ENCODE data around the gene PIWIL4. TPM values are rescaled to one million over a fixed set of nuclear protein-coding genes. Genes with fewer than 3 reads are reported as not detected.
"Not testable (repeated sequence)": the region's sequence is repeated elsewhere in the genome, so short reads cannot be mapped to it uniquely, and the experiment has no call there.

PIWIL4 gene
- total RNA-seq, 1 donor from 2014 or later = 0.28 TPM

- DNase-seq (ENCODE audit: low spot score) = no peak
- ATAC-seq = no peak
Observed at GRCh38 chr11:94630221-94630620, 63.1 kb downstream of the PIWIL4 start.

DNA sequence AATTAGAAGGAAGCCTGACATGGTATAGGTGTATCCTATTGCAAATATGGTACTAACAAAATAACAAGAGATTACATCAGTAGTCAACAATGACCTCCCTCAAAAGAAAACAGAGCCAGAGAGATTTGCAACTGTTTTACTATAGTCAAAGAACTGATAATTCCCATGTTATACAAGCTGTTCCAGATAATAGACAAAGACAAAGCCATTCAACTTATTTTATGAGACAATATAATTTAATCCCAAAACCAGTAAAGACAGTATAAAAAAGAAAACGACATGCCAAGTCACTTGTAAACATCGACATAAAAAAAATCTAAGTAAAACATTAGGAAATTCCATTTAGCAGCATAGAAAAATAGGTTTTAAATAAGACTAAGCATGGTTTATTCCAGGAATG, 65.2 kb downstream of the PIWIL4 start:
- ATAC-seq = no peak
- no peak for DNase-seq (ENCODE audit: low spot score)

- ATAC-seq (no peak), DNase-seq (ENCODE audit: low spot score) (no peak)
Observed at GRCh38 chr11:94635072-94635471, 67.9 kb downstream of the PIWIL4 start.

- DNase-seq (ENCODE audit: low spot score) = no peak
Observed at GRCh38 chr11:94636388-94636949, 69.3 kb downstream of the PIWIL4 start.

GRCh38 chr11:94638301-94638901, 71.2 kb downstream of the PIWIL4 start:
- ATAC-seq (no peak), DNase-seq (ENCODE audit: low spot score) (no peak)

More at GRCh38 chr11:94636388-94636949, 69.3 kb downstream of the PIWIL4 start:
- ATAC-seq = no peak

- ATAC-seq (peak; percentile 41), DNase-seq (ENCODE audit: low spot score) (no peak)
Observed at GRCh38 chr11:94638902-94639373, 71.8 kb downstream of the PIWIL4 start.

DNA sequence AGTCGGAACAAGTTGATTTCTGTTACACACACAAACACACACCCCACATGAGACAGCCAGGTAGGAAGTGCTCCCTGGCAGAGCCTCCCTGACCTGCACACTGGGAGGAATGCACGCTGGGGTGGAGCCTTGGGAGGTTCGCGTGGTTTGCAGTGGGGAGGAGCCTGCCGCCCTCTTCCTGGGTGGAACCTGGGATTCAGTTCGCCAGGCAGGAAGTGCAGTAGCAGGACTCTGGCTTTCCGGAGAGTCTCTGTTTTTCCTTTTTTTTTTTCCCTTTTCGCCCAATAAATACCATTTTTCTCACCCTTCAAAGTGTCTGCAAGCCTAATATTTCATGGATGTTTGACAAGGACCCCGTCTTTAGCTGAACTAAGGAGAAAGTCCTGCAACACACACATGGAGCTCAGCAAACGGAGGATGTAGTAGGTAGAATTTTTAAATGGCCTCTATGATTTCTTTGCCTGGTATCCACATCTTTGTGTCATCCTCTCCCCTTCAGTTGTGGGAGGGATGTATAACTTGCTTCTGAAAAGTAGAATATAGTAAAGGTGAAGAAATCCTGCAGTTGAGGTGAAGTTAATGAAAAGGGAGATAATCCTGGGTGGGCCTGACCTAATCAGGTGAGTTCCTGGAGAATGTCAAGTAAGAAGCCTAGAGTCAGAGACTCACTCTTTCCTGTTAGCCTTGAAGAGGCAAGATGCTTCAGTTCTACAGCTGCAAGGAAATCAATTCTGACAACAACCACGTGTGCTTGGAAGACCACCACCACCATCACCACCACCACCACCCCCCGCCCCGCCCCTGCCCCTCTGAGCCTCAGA, 72.9 kb downstream of the PIWIL4 start:
- ATAC-seq (peak; percentile 39), DNase-seq (ENCODE audit: low spot score) (no peak)

DNA sequence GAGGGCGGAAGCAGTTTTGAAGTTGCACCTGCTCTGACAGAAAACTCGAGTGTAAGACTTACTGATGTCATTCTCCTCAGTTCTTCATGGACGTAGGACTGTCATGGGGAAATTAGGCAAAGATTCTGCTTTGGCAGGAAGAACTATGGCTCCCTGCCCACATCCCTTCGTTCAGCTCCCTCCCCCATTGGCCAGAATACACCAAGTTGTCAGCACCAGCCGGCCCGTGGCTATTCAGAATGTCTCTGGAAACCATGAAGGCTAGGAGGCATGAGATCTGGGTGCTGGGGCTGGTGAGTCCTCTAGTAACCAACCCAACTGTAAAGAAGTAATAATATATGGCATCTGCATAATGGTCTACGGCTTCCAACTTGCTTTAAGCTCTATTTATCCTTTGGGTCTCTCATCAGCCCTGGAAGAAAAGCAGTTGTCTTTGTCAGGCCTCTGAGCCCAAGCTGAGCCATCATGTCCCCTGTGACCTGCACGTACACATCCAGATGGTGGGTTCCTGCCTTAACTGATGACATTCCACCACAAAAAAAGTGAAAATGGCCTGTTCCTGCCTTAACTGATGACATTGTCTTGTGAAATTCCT, 74.1 kb downstream of the PIWIL4 start:
- no peak for DNase-seq (ENCODE audit: low spot score)
- ATAC-seq = no peak

- not testable (repeated sequence) for ATAC-seq; DNase-seq (ENCODE audit: low spot score)
Observed at GRCh38 chr11:94643186-94643585, 76.0 kb downstream of the PIWIL4 start.

GRCh38 chr11:94647926-94648325, 80.8 kb downstream of the PIWIL4 start:
- DNase-seq (ENCODE audit: low spot score) (no peak), ATAC-seq (no peak)

DNA sequence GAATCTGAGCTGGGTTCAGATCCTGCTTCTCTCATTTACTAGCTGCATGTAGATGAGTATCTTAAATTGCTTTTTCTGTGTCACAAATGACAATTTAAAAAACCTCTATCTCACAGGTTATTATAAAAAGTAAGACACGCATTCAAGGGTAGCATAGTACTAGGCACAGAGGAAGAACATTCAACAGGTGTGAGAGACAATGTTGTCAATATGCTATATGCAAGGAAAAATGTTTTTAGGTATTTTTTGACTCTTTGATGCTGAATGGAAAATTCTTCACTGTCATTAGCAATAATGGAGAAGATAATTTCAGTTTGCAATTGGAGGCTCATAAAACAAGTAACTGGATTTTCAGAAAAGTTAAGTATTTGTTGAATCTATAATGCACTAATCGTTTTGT, 81.6 kb downstream of the PIWIL4 start:
- no peak for ATAC-seq
- no peak for DNase-seq (ENCODE audit: low spot score)

DNA sequence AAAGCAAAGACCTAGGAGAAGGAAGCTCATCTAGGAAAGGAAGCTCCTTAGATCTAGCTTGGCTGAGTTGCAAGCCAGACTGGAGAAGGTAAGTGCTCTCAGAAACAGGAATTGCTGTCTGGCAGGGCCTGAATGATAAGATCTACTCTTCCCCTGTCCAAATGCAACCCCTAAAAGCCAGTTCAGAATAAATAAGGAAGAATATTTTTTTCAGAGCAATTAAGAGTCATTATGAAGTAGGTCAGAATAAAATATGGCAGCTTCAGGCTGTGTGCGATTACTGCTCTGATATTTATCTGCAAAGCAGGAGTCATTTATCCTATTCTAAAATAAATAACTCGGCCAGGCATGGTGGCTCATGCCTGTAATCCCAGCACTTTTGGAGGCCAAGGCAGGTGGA, 82.1 kb downstream of the PIWIL4 start:
- no peak for ATAC-seq
- no peak for DNase-seq (ENCODE audit: low spot score)

DNA sequence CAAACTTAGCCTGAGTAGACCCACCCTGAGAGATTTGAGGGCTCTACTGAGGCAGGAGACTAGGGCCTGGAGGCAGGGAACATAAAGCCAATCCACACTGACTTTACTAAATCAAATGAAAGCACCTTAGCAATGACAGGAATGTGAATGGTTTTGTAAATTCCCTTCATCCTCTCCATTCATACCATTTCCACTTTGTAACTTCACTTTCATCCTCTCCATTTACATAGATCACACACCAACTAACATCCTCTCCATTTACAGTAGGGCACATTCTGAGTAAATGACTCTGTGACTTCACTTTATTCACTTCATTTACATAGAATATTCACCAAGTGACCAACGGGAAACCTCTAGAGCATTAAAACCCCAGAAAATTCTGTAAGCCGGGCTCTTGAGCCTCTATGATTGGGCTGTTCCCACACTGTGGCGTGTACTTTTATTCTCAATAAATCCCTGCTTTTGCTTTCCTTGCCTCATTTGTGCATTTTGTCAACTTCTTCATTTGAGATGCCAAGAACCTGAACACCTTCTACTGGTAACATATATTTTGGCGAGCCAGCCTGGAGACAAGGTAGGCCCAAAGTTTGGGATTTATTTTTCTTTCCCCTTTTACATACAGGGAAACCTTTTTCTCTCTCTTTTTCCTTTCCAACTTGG, 82.9 kb downstream of the PIWIL4 start:
- ATAC-seq (no peak), DNase-seq (ENCODE audit: low spot score) (no peak)

DNA sequence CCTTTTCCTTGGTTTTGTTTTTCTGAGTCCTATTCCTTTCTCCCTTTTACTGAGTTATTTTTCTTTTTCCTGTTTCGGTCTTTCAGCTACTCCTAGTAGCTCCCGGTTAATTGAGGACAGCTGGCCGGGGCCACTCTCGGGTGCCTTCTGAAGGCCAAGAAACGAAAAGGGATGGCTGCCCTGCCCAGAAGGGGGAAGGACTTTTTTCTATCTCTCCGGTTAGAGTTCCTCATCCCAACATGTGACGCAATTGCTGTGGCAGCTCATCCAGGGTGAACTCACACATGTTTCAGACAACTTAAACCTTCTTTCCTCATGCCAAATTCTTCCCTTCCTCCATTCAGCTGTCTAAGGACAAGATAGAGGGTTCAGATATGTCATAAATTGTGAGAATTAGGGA, 83.6 kb downstream of the PIWIL4 start:
- DNase-seq (ENCODE audit: low spot score) (peak; percentile 46), ATAC-seq (peak; percentile 53)

GRCh38 chr11:94652735-94653284, 85.6 kb downstream of the PIWIL4 start:
- DNase-seq (ENCODE audit: low spot score) (peak; percentile 4), ATAC-seq (no peak)

- ATAC-seq (no peak), DNase-seq (ENCODE audit: low spot score) (peak; percentile 7)
Observed at GRCh38 chr11:94653561-94653960, 86.4 kb downstream of the PIWIL4 start.

GRCh38 chr11:94654201-94654600, 87.0 kb downstream of the PIWIL4 start:
- ATAC-seq (no peak), DNase-seq (ENCODE audit: low spot score) (peak; percentile 16)

GRCh38 chr11:94655291-94655690, 88.1 kb downstream of the PIWIL4 start:
- no peak for ATAC-seq
- peak; percentile 5 for DNase-seq (ENCODE audit: low spot score)

GRCh38 chr11:94655956-94656355, 88.8 kb downstream of the PIWIL4 start:
- ATAC-seq (no peak), DNase-seq (ENCODE audit: low spot score) (no peak)

DNA sequence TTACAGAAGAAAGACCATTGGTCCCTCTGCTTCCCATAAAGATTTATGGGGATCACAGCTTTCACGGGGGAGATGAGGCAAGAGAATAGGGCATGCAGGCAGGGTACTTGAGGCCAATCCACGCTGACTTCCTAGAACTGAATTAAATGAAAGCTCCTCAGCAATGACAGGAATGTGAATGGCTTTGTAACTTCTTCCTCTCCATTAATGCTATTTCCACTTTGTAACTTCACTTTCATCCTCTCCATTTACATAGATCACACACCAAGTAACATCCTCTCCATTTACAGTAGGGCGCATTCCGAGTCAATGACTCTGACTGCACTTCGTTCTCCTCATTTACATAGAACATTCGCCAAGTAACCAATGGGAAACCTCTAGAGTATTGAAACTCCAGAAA, 89.8 kb downstream of the PIWIL4 start:
- DNase-seq (ENCODE audit: low spot score) (no peak), ATAC-seq (no peak)

DNA sequence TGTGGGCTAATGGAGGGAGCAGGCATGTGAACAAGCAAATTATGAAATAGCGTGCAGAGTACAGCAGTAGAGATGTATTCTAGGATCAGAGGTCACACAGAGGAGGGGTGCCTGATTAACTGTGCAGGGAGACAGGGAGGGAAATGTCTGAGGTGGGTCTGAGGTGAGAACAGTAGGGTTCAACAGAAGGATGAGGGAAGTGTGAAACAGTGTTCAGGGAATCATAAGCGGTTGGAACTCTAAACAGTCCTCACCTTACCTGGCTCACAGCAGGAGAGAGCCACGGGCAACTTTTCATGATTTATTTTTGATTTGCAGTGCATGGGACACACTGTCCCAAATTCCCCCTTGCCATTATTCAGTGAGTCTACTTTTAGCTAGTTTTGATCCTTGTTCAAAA, 90.5 kb downstream of the PIWIL4 start:
- ATAC-seq (no peak), DNase-seq (ENCODE audit: low spot score) (no peak)

All from left lobe of liver (tissue), 2 donors.